H1 (cell line): ENCODE measurements around the gene DIPK1B. TPM values are rescaled to one million over a fixed set of nuclear protein-coding genes. Genes with fewer than 3 reads are reported as not detected.
A peak's percentile ranks its signal among the peaks of the same experiment; 100 is the strongest.

Source experiments
- CTCF ChIA-PET: fragments of 300-600 bp; sonication (Branson Sonifier 250); formaldehyde crosslinking; loops from one replicate; lab custom pipeline; 2021; ENCODE audit not compliant: partially characterized antibody; lab: Charles Lee
- POLR2A ChIA-PET: fragments of 300-600 bp; sonication (Branson Sonifier 250); formaldehyde crosslinking; loops from one replicate; lab custom pipeline; 2021; ENCODE audit warnings: inconsistent platforms; ENCODE audit not compliant: partially characterized antibody; lab: Charles Lee
- DNase-seq, 2 experiments: peaks; one replicate each; pipeline versions ENCODE4 v3.0.0 to v3.0.0-alpha.2; 2010 to 2022; ENCODE audit warnings: low spot score in 2 of 2, low read depth in 1 of 2, mixed read lengths in 1 of 2
- FAIRE-seq: peaks from 2 replicates; lab custom pipeline; 2011; peaks lifted over from hg19 to GRCh38; lab: Jason Lieb, UNC
- H2AFZ ChIP-seq: 2 replicates; pipeline ENCODE4 v1.8.1; 2012; ENCODE audit warnings: low read length, inconsistent platforms
- H2AK5ac ChIP-seq: 2 replicates; pipeline ENCODE4 v1.6.1; 2013; ENCODE audit warnings: low read depth, low read length
- H2BK120ac ChIP-seq: replicated peaks from 2 replicates; pipeline ENCODE3; 2013; ENCODE audit warnings: low read depth, low read length, inconsistent platforms
- H2BK12ac ChIP-seq: 2 replicates; pipeline ENCODE4 v1.6.1; 2013; ENCODE audit warnings: low read depth, low read length
- H2BK15ac ChIP-seq: 2 replicates; pipeline ENCODE4 v1.6.1; 2013; ENCODE audit warnings: low read length
- H2BK20ac ChIP-seq: 2 replicates; pipeline ENCODE4 v1.6.1; 2013; ENCODE audit warnings: low read length
- H2BK5ac ChIP-seq: 2 replicates; pipeline ENCODE4 v1.6.1; 2013; ENCODE audit warnings: low read depth, low read length
- H3K14ac ChIP-seq: 2 replicates; pipeline ENCODE4 v1.6.1; 2013; ENCODE audit warnings: inconsistent platforms; ENCODE audit not compliant: insufficient read length
- H3K18ac ChIP-seq: 2 replicates; pipeline ENCODE4 v1.6.1; 2013; ENCODE audit warnings: low read length; ENCODE audit errors: extremely low read depth
- H3K23ac ChIP-seq: 2 replicates; pipeline ENCODE4 v1.6.1; 2013; ENCODE audit warnings: inconsistent platforms; ENCODE audit not compliant: insufficient read length
- H3K23me2 ChIP-seq: 2 replicates; pipeline ENCODE4 v1.6.1; 2013; ENCODE audit warnings: low read depth, low read length
- H3K27ac ChIP-seq: 2 replicates; pipeline ENCODE4 v1.6.1; 2011; ENCODE audit warnings: low read depth, low read length, inconsistent platforms
- H3K27me3 ChIP-seq, 4 experiments: replicated peaks in 1 of 4; 1 replicate in 1 of 4; 2 replicates in 3 of 4; pipeline versions ENCODE4 v1.6.1 to v1.8.1; 2011 to 2013; ENCODE audit warnings: low read length in 3 of 4, mild to moderate bottlenecking in 3 of 4, inconsistent platforms in 2 of 4, mixed read lengths in 2 of 4, moderate library complexity in 1 of 4; ENCODE audit not compliant: control insufficient read depth in 3 of 4, insufficient read depth in 3 of 4; ENCODE audit errors: extremely low read depth in 1 of 4
- H3K36me3 ChIP-seq, 4 experiments: 2 replicates each; pipeline versions ENCODE4 v1.6.1 to v1.8.1; 2011 to 2013; ENCODE audit warnings: mild to moderate bottlenecking in 4 of 4, low read length in 3 of 4, moderate library complexity in 2 of 4, control low read depth in 1 of 4, inconsistent platforms in 1 of 4; ENCODE audit not compliant: insufficient read depth in 4 of 4, control insufficient read depth in 2 of 4
- H3K4ac ChIP-seq: replicated peaks from 2 replicates; pipeline ENCODE3; 2013; ENCODE audit warnings: low read length, low read depth, mixed read lengths, inconsistent platforms; ENCODE audit not compliant: insufficient read length
- H3K4me1 ChIP-seq, 4 experiments: replicated peaks in 1 of 4; 1 replicate in 1 of 4; 2 replicates in 3 of 4; pipeline versions ENCODE4 v1.6.1 to v1.8.1; 2011 to 2013; ENCODE audit warnings: low read length in 3 of 4, inconsistent platforms in 2 of 4, mixed read lengths in 1 of 4; ENCODE audit not compliant: insufficient read depth in 4 of 4, control insufficient read depth in 3 of 4
- H3K4me2 ChIP-seq, 2 experiments: 2 replicates each; pipeline versions ENCODE4 v1.6.1 to v1.8.1; 2011 to 2013; ENCODE audit warnings: low read depth in 2 of 2, low read length in 2 of 2, control low read depth in 1 of 2, inconsistent platforms in 1 of 2, mild to moderate bottlenecking in 1 of 2; ENCODE audit not compliant: insufficient read depth in 1 of 2
- H3K4me3 ChIP-seq, 4 experiments: fragments of 200-600, 300-600 bp in 1 of 4; sonication (generic), shearing (Covaris generic), sonication (Bioruptor Twin) in 1 of 4; 2 replicates each; pipeline versions ENCODE4 v1.5.1 to v1.8.1; 2011 to 2016; ENCODE audit warnings: low read length in 4 of 4, low read depth in 3 of 4, control low read depth in 2 of 4, inconsistent platforms in 2 of 4, mild to moderate bottlenecking in 2 of 4, mixed read lengths in 1 of 4, moderate library complexity in 1 of 4; ENCODE audit not compliant: insufficient read depth in 2 of 4; ENCODE audit errors: extremely low read depth in 1 of 4
- H3K56ac ChIP-seq: replicated peaks from 2 replicates; pipeline ENCODE3; 2013; ENCODE audit warnings: low read depth, mild to moderate bottlenecking, mixed read lengths, low read length, inconsistent platforms; ENCODE audit not compliant: insufficient read length
- H3K79me1 ChIP-seq: 2 replicates; pipeline ENCODE4 v1.6.1; 2013; ENCODE audit warnings: low read depth, low read length, control low read depth
- H3K79me2 ChIP-seq, 2 experiments: 2 replicates each; pipeline versions ENCODE4 v1.6.1 to v1.8.1; 2012 to 2013; ENCODE audit warnings: low read length in 2 of 2, mild to moderate bottlenecking in 2 of 2, inconsistent platforms in 1 of 2; ENCODE audit not compliant: insufficient read depth in 2 of 2, control insufficient read depth in 1 of 2
- H3K9ac ChIP-seq, 4 experiments: replicated peaks in 1 of 4; 1 replicate in 1 of 4; 2 replicates in 3 of 4; pipeline versions ENCODE4 v1.6.1 to v1.8.1; 2011 to 2013; ENCODE audit warnings: low read depth in 3 of 4, low read length in 3 of 4, control low read depth in 2 of 4, mild to moderate bottlenecking in 2 of 4, moderate library complexity in 2 of 4, inconsistent platforms in 1 of 4; ENCODE audit errors: extremely low read depth in 1 of 4
- H3K9me3 ChIP-seq, 2 experiments: 2 replicates each; pipeline versions ENCODE4 v1.6.1 to v1.8.1; 2012 to 2013; ENCODE audit warnings: mild to moderate bottlenecking in 2 of 2, moderate library complexity in 2 of 2, control low read depth in 1 of 2, inconsistent platforms in 1 of 2, low read depth in 1 of 2, low read length in 1 of 2, mixed read lengths in 1 of 2; ENCODE audit not compliant: insufficient read depth in 2 of 2
- H4K20me1 ChIP-seq, 2 experiments: replicated peaks in 1 of 2; 2 replicates each; pipeline versions ENCODE3 to v1.8.1; 2011 to 2013; ENCODE audit warnings: inconsistent platforms in 2 of 2, low read length in 2 of 2, mild to moderate bottlenecking in 1 of 2; ENCODE audit not compliant: insufficient read depth in 2 of 2, control insufficient read depth in 1 of 2
- H4K5ac ChIP-seq: 2 replicates; pipeline ENCODE4 v1.6.1; 2013; ENCODE audit warnings: low read length, low read depth, mixed read lengths, inconsistent platforms; ENCODE audit not compliant: insufficient read length
- H4K8ac ChIP-seq: 2 replicates; pipeline ENCODE4 v1.8.0; 2013; ENCODE audit warnings: mild to moderate bottlenecking, moderate library complexity, low read length, inconsistent platforms; ENCODE audit not compliant: insufficient read depth; ENCODE audit errors: extremely low read depth
- H4K91ac ChIP-seq: replicated peaks from 2 replicates; pipeline ENCODE3; 2013; ENCODE audit warnings: low read length, mixed read lengths, inconsistent platforms; ENCODE audit not compliant: insufficient read length
- CBX5 ChIP-seq: fragments of 300-800, 300-1000 bp; sonication (generic); IDR thresholded peaks from 2 replicates; pipeline ENCODE4 v1.7.1; 2016; ENCODE audit warnings: antibody characterized with exemption, low read length, low read depth
- CBX8 ChIP-seq: fragments of 300-800, 300-1000 bp; sonication (generic); IDR thresholded peaks from 2 replicates; pipeline ENCODE4 v1.7.1; 2016; ENCODE audit warnings: low read depth, low read length, borderline replicate concordance
- EGR1 ChIP-seq: IDR thresholded peaks from 2 replicates; pipeline ENCODE4 v1.6.1; 2011; ENCODE audit warnings: low read depth, low read length, borderline replicate concordance
- EZH2 ChIP-seq: fragments of 200-600 bp; sonication (generic); IDR thresholded peaks from 2 replicates; pipeline ENCODE4 v1.7.1; 2012; ENCODE audit warnings: low read depth, mild to moderate bottlenecking, moderate library complexity, low read length, inconsistent platforms; ENCODE audit not compliant: severe bottlenecking
- MAX ChIP-seq: IDR thresholded peaks from 2 replicates; pipeline ENCODE4 v1.6.1; 2012; ENCODE audit warnings: inconsistent platforms
- POLR2AphosphoS5 ChIP-seq: IDR thresholded peaks from 2 replicates; pipeline ENCODE4 v1.6.1; 2011; ENCODE audit warnings: low read depth, low read length
- RNF2 ChIP-seq: fragments of 200-900, 300-1000 bp; sonication (generic); IDR thresholded peaks from 2 replicates; pipeline ENCODE4 v1.7.1; 2016; ENCODE audit warnings: borderline replicate concordance, low read depth, mild to moderate bottlenecking, antibody characterized with exemption, low read length; ENCODE audit not compliant: poor library complexity, severe bottlenecking; ENCODE audit errors: missing control alignments
- SP4 ChIP-seq: IDR thresholded peaks from 2 replicates; pipeline ENCODE4 v1.6.1; 2012; ENCODE audit warnings: low read length, inconsistent platforms
- TAF1 ChIP-seq: IDR thresholded peaks from 2 replicates; pipeline ENCODE4 v1.6.1; 2011; ENCODE audit warnings: mild to moderate bottlenecking, low read depth, low read length
- TBP ChIP-seq: IDR thresholded peaks from 2 replicates; pipeline ENCODE4 v1.6.1; 2011; ENCODE audit warnings: low read depth, low read length, improper control_type of control experiment
- USF2 ChIP-seq: IDR thresholded peaks from 2 replicates; pipeline ENCODE4 v1.6.1; 2011; ENCODE audit warnings: low read length, improper control_type of control experiment
- YY1 ChIP-seq: IDR thresholded peaks from 2 replicates; pipeline ENCODE4 v1.6.1; 2011; ENCODE audit warnings: low read depth, mild to moderate bottlenecking, low read length
- WGBS, 2 experiments: shearing (Covaris generic) in 1 of 2; methylation state at CpG; one replicate each; pipeline versions ENCODE4 v1.1.6 to v1.1.7; 2013 to 2015; ENCODE audit warnings: low lambda C conversion rate in 2 of 2, mixed read lengths in 2 of 2, inconsistent platforms in 1 of 2, low coverage in 1 of 2, missing lambda C conversion rate in 1 of 2; ENCODE audit not compliant: insufficient replicate concordance in 2 of 2, insufficient coverage in 1 of 2, insufficient read length in 1 of 2; ENCODE audit errors: extremely low coverage in 1 of 2, missing lambda C conversion rate in 1 of 2; 5-methylcytosine and 5-hydroxymethylcytosine counted together
- polyA plus RNA-seq, 7 experiments: library from polyadenylated mRNA; depleted of rRNA in 3 of 7; stranded (reverse) in 5 of 7; unstranded in 2 of 7; fragments of >200 nt in 5 of 7; fragments of 200-250 nt in 2 of 7; gene quantifications; 1 replicate in 5 of 7; 2 replicates in 1 of 7; 4 replicates in 1 of 7; pipeline versions ENCODE4 v1.2.1 to v1.2.3, GENCODE V29; 2011 to 2013; ENCODE audit warnings: missing spikeins in 2 of 7, mixed read lengths in 2 of 7
- total RNA-seq: library from RNA; stranded (reverse); fragmentation: NEBNext Ultra II Directional; extraction: Animal tissue kit (Norgen Biotek cat#: 25700); gene quantifications from 2 replicates; pipeline ENCODE4 v1.2.1, GENCODE V29; 2021

The DIPK1B gene
- total and polyA plus RNA-seq, 2 of the 8 experiments (the other 6 are each of a cell fraction or from before 2014, with no cell fraction given) = 32.3 to 64.8 TPM

- Histone ChIP-seq H3K4me3 (no peak overlapping the region), H3K79me2 (no peaks in the 10 kb centered on the region), H3K9me3 (no peaks in the 10 kb centered on the region), H4K8ac (no peak overlapping the region), H3K27ac (no peak overlapping the region), H3K4ac (no peak overlapping the region), H4K91ac (no peak overlapping the region), H3K9ac (no peak overlapping the region), H3K56ac (no peak overlapping the region), H3K27me3 (no peaks in the 10 kb centered on the region), H3K14ac (no peak overlapping the region), H3K36me3 (no peaks in the 10 kb centered on the region; a peak in 2 of 8 replicates), H3K4me2 (no peak overlapping the region), H2AFZ (no peak overlapping the region), H3K4me1 (peaks cover 0 to 4% (median 0%) of the 10 kb centered on the region in 4 experiments; a peak in 1 of 7 replicates), H2BK20ac (no peak overlapping the region), H3K79me1 (no peaks in the 10 kb centered on the region), H2AK5ac (no peak overlapping the region), H3K23me2 (no peaks in the 10 kb centered on the region), H2BK5ac (0 out of 2 replicates have a peak overlapping the region, but pooled peaks have one; percentile 5), H3K18ac (no peak overlapping the region), H2BK12ac (0 out of 2 replicates have a peak overlapping the region, but pooled peaks have one; percentile 33), H2BK15ac (no peak overlapping the region), H4K20me1 (peaks cover 0 to 2% of the 10 kb centered on the region in 2 experiments), H2BK120ac (no peak overlapping the region), H4K5ac (no peak overlapping the region), H3K23ac (no peak overlapping the region)
- FAIRE-seq (no peak), DNase-seq (no peak)
- POLR2A ChIA-PET = interaction anchor here (0.9 kb wide), 1 partner anchor 53 kb away, joined by 5 read pairs; no protein-coding TSS in a partner anchor
- 84% methylated on average over 6 of the region's 11 CpGs; no CpG with 5 or more reads in 1 of the 2 experiments for WGBS, 2 experiments
- CTCF ChIA-PET = interaction anchor here (0.9 to 6.5 kb wide), 5 partner anchors 10 to 189 kb away, joined by 3 to 125 read pairs (median 14); partner anchors contain the start of gene AGPAT2
- TF ChIP-seq YY1 (no peak), TAF1 (no peak), EGR1 (no peak), CBX5 (no peak), USF2 (no peak), MAX (no peak), SP4 (no peak), RNF2 (no peak), TBP (no peak), POLR2AphosphoS5 (no peak), EZH2 (no peak), CBX8 (no peak)
Observed at GRCh38 chr9:136674786-136675349, 37.5 kb upstream of the DIPK1B start.
